Effector memory CD4-positive, alpha-beta T cell (primary cell): ENCODE data around the gene TTLL12.

Source experiments
- DNase-seq, 3 donors: peaks; one replicate each; pipeline ENCODE4 v3.0.0-alpha.2; 2020
- H3K27ac ChIP-seq: 2 replicates; pipeline ENCODE4 v1.7.0; 2013; ENCODE audit warnings: mild to moderate bottlenecking, low read length, moderate library complexity; ENCODE audit not compliant: insufficient read depth, poor library complexity, severe bottlenecking
- H3K27me3 ChIP-seq: replicated peaks from 2 replicates; pipeline ENCODE4 v1.7.0; 2013; ENCODE audit warnings: mild to moderate bottlenecking, low read length; ENCODE audit not compliant: insufficient read depth, control insufficient read depth, poor library complexity, severe bottlenecking
- H3K36me3 ChIP-seq: 2 replicates; pipeline ENCODE4 v1.7.0; 2013; ENCODE audit warnings: mild to moderate bottlenecking, low read length, moderate library complexity; ENCODE audit not compliant: control insufficient read depth, insufficient read depth
- H3K4me1 ChIP-seq: 2 replicates; pipeline ENCODE4 v1.7.0; 2013; ENCODE audit warnings: low read length, mild to moderate bottlenecking; ENCODE audit not compliant: control insufficient read depth, insufficient read depth, poor library complexity, severe bottlenecking
- H3K4me3 ChIP-seq: 2 replicates; pipeline ENCODE4 v1.7.0; 2013; ENCODE audit warnings: low read length, low read depth, mild to moderate bottlenecking; ENCODE audit not compliant: insufficient read depth, poor library complexity, severe bottlenecking
- H3K9me3 ChIP-seq: 2 replicates; pipeline ENCODE4 v1.7.0; 2013; ENCODE audit warnings: mild to moderate bottlenecking, low read length, moderate library complexity; ENCODE audit not compliant: control insufficient read depth

TTLL12 gene

DNA sequence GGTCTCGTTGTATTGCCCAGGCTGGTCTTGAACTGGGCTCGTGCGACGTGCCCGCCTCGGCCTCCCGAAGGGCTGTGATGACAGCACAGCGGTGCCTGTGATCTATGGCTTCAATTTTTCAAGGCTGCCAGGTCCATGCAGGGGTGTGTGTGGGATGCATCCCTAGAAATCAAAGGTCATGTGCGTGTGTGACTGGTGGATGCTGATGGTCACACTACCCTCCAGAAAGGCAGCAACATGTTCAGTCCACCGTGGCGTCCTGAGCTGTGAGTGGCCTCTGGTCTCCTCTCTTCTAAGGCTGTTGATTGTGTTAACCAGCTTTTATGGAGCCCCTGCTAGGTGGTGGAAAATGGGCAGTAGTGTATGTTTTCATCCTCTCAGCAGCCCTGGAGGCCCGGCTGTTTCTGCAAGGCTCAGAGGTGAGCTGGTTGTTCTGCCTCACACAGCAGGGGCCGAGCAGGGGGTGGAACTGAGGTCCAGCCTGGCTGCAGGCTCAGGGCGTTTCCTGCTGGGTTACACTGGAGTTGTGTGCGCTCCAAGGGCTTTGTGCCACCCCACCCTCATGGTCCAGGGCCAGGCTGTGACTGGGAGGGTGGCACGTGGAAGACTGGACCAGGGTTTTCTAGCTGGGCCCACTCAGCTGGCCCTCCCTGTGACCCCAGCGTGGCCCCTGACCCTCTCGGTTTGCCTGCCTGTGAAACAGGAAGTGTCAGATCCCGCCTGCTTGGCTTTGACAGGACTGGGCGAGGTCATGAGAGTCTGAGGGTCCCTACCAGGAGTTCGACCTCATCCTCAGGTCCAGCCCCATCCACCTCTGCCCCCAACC, 68.7 kb downstream of the TTLL12 start:
- Histone ChIP-seq H3K36me3 (no peaks in the 10 kb centered on the region), H3K27me3 (no peaks in the 10 kb centered on the region), H3K27ac (no peak overlapping the region), H3K4me1 (no peaks in the 10 kb centered on the region), H3K4me3 (no peak overlapping the region), H3K9me3 (no peaks in the 10 kb centered on the region)
- no peak for DNase-seq

DNA sequence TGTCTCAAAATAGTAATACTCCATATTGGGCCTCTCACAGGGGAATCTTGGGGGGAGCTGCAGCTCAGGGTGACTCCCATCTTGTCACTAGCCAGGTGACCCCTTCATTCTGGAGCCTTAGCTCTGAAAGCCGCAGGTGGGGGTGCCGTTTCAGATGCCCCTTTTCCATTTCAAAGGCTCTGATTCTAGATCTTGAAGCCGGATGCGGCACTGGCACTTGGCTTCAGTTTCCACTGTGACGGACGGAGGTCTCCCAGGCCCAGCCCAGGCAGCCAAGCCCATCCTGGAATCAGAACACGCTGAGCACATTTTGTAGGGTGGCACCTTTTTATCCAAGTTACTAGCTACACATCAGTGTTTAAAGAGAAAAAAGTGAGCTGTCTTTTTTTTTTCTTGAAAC, 70.0 kb downstream of the TTLL12 start:
- Histone ChIP-seq H3K4me1 (no peaks in the 10 kb centered on the region), H3K9me3 (no peaks in the 10 kb centered on the region), H3K36me3 (no peaks in the 10 kb centered on the region), H3K27ac (no peak overlapping the region), H3K27me3 (no peaks in the 10 kb centered on the region), H3K4me3 (no peak overlapping the region)
- no peak for DNase-seq
